EL (cell line): Measurements from ENCODE around the gene DIP2C.
A peak's percentile ranks its signal among the peaks of the same experiment; 100 is the strongest.
"Not testable (repeated sequence)": the region's sequence is repeated elsewhere in the genome, so short reads cannot be mapped to it uniquely, and the experiment has no call there.

Experiments
- DNase-seq: peaks from one replicate; pipeline ENCODE4 v3.0.0-alpha.2; 2016

Gene DIP2C, protein sequence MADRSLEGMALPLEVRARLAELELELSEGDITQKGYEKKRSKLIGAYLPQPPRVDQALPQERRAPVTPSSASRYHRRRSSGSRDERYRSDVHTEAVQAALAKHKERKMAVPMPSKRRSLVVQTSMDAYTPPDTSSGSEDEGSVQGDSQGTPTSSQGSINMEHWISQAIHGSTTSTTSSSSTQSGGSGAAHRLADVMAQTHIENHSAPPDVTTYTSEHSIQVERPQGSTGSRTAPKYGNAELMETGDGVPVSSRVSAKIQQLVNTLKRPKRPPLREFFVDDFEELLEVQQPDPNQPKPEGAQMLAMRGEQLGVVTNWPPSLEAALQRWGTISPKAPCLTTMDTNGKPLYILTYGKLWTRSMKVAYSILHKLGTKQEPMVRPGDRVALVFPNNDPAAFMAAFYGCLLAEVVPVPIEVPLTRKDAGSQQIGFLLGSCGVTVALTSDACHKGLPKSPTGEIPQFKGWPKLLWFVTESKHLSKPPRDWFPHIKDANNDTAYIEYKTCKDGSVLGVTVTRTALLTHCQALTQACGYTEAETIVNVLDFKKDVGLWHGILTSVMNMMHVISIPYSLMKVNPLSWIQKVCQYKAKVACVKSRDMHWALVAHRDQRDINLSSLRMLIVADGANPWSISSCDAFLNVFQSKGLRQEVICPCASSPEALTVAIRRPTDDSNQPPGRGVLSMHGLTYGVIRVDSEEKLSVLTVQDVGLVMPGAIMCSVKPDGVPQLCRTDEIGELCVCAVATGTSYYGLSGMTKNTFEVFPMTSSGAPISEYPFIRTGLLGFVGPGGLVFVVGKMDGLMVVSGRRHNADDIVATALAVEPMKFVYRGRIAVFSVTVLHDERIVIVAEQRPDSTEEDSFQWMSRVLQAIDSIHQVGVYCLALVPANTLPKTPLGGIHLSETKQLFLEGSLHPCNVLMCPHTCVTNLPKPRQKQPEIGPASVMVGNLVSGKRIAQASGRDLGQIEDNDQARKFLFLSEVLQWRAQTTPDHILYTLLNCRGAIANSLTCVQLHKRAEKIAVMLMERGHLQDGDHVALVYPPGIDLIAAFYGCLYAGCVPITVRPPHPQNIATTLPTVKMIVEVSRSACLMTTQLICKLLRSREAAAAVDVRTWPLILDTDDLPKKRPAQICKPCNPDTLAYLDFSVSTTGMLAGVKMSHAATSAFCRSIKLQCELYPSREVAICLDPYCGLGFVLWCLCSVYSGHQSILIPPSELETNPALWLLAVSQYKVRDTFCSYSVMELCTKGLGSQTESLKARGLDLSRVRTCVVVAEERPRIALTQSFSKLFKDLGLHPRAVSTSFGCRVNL (N-terminal part only)

GRCh38 chr10:689452-690371, at the start of gene DIP2C:
DIP2C (minus strand) TSS chr10:689668; CDS start chr10:689578, 90 bp downstream.
- peak; percentile 82 for DNase-seq

- DNase-seq: peak; percentile 6
These were observed 45.0 kb upstream of the DIP2C start for GRCh38 chr10:734481-734880.

DNA sequence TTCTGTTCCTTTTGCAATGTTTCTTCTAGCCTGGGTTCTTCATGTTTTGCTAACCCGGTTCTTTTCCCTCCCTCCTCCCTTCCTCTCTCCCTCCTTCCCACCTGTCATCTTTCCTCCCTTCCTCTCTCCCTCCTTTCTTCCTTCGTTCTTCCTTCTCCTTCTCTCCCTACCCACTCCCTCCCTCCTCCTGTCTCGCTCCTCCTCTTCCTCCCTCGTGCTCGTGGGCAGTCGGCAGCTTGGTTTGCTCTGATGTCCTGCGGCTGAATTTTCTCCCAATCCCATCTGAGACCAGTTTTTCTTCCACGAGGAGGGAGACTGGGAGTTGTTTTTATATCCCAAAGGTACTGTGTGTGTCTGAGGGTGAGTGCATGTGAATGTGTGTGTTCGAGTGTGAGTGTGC, 43.6 kb upstream of the DIP2C start:
- DNase-seq: no peak

- DNase-seq: no peak
These were observed 39.7 kb upstream of the DIP2C start for GRCh38 chr10:729213-729612.

- DNase-seq: no peak
These were observed 39.1 kb upstream of the DIP2C start for GRCh38 chr10:728603-729002.

DNA sequence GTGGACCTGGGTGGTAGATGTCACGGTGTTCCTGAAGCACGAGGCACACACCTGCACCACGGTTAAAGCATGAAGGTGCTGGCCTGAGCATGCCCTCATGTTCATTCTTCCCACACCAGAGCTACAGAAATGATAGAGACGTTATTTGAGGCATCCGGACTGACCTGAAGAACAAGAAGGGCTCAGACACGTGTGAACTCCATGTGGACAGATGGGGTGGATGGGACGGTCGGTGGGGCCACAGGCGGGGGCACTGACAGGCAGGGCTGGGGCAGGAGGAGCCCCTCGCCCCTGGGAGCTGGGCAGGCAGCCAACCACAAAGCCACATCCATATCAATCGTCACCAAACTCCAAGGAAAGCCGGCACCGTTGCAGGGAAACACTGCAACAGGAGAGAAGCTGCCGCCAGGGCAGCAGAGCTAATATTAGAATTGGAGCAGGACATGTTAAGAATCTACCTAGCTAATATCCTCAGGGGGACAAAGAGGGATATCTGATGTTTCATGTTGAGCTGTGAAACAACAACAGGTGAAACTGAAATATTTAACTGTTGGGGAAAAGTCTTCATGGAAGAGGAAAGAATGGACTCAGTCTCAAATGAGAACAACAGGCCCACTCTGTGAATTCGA, 37.8 kb upstream of the DIP2C start:
- no peak for DNase-seq

GRCh38 chr10:725786-726185, 36.3 kb upstream of the DIP2C start:
- peak; percentile 4 for DNase-seq

DNA sequence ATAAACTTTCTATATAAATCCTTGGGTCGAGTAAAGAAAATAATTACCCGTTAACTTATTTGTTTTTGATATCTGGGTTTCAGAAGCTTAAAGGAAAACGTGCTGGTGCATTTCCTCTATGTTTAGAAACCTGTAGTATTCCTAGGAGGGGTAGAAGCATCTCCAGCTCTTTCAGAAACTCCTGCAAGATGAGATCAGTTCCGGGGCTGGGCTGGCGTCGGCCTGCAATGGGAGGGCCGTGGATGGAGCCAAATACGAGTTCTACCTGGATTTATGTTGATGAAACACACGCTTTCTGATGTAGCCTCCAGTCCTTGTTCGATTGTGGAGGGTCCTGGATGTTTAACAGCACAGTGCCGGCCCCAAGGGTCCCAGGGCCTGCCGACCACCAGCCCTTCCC, 35.8 kb upstream of the DIP2C start:
- no peak for DNase-seq

GRCh38 chr10:723973-724372, 34.5 kb upstream of the DIP2C start:
- DNase-seq: no peak

DNA sequence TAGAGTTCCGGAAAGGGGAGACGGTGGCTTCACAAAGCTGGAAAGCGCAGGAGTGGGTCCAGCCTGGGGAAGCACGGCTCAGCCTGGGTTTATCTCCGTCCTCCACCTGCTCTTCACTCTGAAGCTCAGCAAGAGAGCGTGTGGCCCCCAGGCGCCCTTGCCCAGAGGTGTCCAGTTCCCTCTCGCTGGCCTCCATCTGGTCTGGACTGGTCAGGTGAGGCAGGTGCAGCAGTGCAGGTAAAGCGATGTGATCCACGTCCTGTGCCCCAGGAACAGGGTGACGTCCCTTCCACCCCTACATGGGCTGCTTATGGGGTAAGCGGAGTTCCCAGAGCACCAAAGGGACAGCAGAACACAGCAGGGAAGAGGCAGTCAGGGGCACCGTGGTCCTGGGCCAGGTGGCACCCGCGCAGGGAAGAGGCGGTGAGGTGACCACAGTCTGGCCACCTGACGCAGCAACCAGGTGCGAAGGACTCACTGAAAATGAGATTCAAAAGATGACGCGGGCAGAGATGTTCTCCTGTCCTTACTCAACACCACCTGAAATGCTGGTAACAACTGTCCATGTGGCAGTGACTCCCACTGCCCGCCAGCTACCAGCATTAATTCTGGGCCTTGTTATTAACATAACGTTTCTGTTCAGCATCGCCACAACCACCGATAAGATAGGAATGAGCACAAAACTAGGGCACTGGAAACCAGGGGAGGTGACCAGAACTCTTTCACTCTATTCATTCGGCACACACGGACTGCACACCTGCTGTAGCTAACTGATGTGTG, 33.0 kb upstream of the DIP2C start:
- DNase-seq: no peak

GRCh38 chr10:718143-718700, 28.8 kb upstream of the DIP2C start:
- DNase-seq: no peak

DNA sequence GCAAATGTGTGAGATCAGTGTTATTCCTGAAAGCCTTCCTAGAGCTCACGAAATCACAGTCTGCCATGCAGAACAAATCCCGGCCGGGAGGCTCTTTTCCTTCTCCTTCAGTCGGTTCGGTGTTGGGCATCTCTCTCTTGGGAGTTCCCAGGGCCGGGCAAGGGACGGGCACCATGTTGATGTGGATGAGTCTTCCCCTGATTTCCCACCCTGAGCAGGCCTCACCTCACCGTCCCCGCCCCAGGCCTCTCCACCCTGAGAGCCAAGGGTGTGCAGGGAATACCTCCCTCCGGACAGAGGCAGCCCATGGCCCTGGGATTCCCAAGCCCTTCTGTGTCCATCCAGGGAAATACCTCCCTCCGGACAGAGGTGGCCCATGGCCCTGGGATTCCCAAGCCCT, 28.0 kb upstream of the DIP2C start:
- DNase-seq: no peak

GRCh38 chr10:716821-717220, 27.4 kb upstream of the DIP2C start:
- no peak for DNase-seq

DNA sequence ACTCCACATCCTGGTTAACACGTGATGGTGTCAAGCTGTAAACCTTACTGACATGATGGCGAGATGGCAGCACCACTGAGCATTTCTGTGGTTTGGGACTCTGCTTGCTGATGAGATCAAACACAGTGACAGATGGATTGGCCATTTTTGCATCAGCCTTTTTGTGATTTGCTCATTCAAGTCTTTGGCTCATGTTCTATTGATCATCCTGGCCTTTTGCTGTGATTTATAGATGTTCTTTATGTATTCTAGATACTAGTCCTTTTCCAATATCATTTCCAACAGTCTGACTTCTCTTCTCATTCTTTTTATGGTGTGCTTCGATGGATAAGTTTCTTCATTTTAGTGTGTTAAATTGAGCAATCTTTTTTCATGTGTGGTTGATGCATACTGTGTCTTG, 24.7 kb upstream of the DIP2C start:
- DNase-seq: no peak

DNA sequence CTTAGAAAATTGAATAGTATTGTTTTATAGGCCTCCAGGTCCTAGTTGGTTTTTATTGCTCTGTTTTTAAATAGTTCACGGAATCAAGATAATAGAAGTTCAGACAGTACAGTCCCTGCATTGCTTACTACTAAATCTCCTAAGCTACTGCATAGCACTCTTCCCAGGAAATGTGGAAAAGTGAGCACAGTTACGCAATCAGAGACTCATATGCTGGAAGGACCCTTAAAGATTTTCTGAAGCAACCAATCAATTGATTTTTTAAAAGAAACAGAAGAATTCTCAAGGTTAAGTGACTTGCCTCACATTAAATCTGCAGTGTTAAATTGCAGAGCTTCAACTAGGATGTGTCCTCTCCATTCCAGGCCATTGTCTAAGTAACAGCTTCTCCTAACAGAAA, 23.1 kb upstream of the DIP2C start:
- DNase-seq: no peak

GRCh38 chr10:712089-712488, 22.6 kb upstream of the DIP2C start:
- no peak for DNase-seq

DNA sequence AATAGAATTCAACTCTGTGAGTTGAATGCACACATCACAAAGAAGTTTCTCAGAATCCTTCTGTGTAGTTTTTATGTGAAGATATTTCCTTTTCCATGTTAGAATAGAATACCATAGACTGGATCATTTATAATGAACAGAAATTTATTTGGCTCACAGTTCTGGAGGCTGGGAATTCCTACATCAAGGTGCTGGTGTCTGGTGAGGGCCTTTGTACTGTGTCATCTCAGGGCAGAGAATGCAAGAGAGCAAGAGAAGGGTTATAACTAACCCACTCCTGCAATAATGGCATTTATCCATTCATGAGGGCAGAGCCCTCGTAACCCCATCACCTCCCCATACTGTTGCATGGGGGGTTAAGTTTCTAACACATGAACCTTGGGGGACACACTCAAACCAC, 18.4 kb upstream of the DIP2C start:
- DNase-seq: no peak

GRCh38 chr10:707456-707855, 18.0 kb upstream of the DIP2C start:
- DNase-seq: no peak

GRCh38 chr10:703118-703517, 13.7 kb upstream of the DIP2C start:
- DNase-seq: no peak

DNA sequence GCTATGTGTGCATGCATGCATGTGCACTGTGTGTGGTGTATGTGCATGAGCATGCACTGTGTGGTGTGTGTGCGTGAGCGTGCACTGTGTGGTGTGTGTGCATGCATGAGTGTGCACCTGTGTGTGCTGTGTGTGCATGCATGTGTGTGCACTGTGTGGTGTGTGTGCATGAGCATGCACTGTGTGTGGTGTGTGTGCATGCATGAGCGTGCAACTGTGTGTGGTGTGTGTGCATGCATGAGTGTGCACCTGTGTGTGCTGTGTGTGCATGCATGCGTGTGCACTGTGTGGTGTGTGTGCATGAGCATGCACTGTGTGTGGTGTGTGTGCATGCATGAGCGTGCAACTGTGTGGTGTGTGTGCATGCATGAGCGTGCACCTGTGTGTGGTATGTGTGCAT, 10.7 kb upstream of the DIP2C start:
- not testable (repeated sequence) for DNase-seq
